ENCODE results near the gene RABGAP1L. TPM values are rescaled to one million over a fixed set of nuclear protein-coding genes. Genes with fewer than 3 reads are reported as not detected.
"Not testable (repeated sequence)": the region's sequence is repeated elsewhere in the genome, so short reads cannot be mapped to it uniquely, and the experiment has no call there.

Gene RABGAP1L
- polyA plus RNA-seq, 1 donor: 51.9 TPM

DNA sequence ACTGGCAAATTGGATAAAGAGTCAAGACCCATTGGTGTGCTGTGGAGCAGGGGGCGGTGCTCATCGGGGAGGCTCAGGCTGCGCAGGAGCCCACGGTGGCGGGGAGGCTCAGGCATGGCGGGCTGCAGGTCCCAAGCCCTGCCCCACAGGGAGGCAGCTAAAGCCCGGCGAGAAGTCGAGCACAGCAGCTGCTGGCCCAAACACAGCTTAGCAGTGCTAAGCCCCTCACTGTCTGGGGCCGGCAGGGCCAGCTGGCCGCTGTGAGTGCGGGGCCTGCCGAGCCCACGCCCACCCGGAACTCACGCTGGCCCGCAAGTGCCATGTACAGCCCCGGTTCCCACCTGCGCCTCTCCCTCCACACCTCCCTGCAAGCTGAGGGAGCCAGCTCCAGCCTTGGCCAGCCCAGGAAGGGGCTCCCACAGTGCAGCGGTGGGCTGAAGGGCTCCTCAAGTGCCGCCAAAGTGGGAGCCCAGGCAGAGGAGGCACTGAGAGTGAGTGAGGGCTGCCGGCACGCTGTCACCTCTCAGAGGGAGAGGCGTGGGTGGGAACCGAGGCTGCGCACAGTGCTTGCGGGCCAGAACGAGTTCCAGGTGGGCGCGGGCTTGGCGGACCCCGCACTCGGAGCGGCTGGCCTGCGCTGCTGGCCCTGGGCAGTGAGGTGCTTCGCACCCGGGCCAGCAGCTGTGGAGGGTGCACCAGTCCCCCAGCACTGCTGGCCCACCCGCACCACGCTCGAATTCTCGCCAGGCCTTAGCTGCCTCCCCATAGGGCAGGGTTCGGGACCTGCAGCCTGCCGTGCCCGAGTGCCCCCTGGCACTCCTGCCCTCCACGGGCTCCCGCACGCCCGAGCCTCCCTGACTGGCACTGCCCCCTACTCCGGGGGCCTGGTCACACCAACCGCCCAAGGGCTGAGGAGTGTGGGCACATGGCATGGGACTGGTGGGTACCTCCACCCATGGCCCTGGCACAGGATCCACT lies 551.8 kb downstream of the RABGAP1L start:
- Histone ChIP-seq H3K4me1 (ENCODE audit: control insufficient read depth, insufficient read depth, low read length) (no peaks in the 10 kb centered on the region), H3K4me3 (ENCODE audit: low read length) (no peak overlapping the region), H3K9me3 (ENCODE audit: control insufficient read depth, low read depth, low read length) (peaks cover 11% of the 10 kb centered on the region), H3K27ac (ENCODE audit: low read length) (no peak overlapping the region), H3K36me3 (ENCODE audit: control insufficient read depth, insufficient read depth, low read length) (peaks cover 3% of the 10 kb centered on the region), H3K27me3 (ENCODE audit: control insufficient read depth, insufficient read depth, low read length) (no peaks in the 10 kb centered on the region)
- no peak for DNase-seq
- no CpG with 5 or more reads among the region's 50 CpGs for WGBS (ENCODE audit: insufficient coverage, low lambda C conversion rate)

DNA sequence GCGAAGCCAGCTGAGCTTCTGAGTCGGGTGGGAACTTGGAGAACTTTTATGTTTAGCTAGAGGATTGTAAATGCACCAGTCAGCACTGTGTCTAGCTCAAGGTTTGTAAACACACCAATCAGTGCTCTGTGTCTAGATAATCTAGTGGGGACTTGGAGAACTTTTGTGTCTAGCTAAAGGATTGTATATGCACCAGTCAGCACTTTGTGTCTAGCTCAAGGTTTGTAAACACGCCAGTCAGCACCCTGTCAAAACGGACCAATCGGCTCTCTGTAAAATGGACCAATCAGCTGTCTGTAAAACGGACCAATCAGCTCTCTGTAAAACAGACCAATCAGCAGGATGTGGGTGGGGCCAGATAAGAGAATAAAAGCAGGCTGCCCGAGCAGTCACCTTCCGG lies 552.5 kb downstream of the RABGAP1L start:
- not testable (repeated sequence) for H3K4me1 ChIP-seq (ENCODE audit: control insufficient read depth, insufficient read depth, low read length); H3K27ac ChIP-seq (ENCODE audit: low read length); H3K27me3 ChIP-seq (ENCODE audit: control insufficient read depth, insufficient read depth, low read length); H3K36me3 ChIP-seq (ENCODE audit: control insufficient read depth, insufficient read depth, low read length); DNase-seq; H3K4me3 ChIP-seq (ENCODE audit: low read length)
- 100% methylated on average over 1 of the region's 8 CpGs for WGBS (ENCODE audit: insufficient coverage, low lambda C conversion rate)
- peaks cover 11% of the 10 kb centered on the region for H3K9me3 ChIP-seq (ENCODE audit: control insufficient read depth, low read depth, low read length)

DNA sequence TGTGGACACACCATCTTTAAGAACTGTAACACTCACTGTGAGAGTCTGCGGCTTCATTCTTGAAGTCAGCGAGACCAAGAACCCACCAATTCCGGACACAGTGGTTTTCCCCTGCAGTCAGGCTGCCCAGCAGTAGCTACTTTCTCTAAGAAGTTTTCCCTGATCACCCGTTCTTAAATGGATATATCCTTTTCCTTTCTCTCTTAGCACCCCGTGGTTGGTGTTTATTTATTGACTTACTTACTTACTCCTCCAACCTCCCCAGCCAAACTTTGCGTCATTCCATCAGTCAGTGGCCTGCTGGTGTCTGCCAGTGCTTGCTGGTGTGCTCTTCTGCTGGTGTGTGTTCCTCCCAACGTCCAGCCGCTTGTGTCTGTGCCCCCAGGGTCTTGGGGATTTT lies 553.2 kb downstream of the RABGAP1L start:
- WGBS (ENCODE audit: insufficient coverage, low lambda C conversion rate): 100% methylated on average over 2 of the region's 8 CpGs
- H3K4me1 ChIP-seq (ENCODE audit: control insufficient read depth, insufficient read depth, low read length): no peaks in the 10 kb centered on the region
- peaks cover 11% of the 10 kb centered on the region for H3K9me3 ChIP-seq (ENCODE audit: control insufficient read depth, low read depth, low read length)
- DNase-seq: no peak
- H3K36me3 ChIP-seq (ENCODE audit: control insufficient read depth, insufficient read depth, low read length): peaks cover 3% of the 10 kb centered on the region
- H3K4me3 ChIP-seq (ENCODE audit: low read length): no peak overlapping the region
- no peaks in the 10 kb centered on the region for H3K27me3 ChIP-seq (ENCODE audit: control insufficient read depth, insufficient read depth, low read length)
- H3K27ac ChIP-seq (ENCODE audit: low read length): no peak overlapping the region

DNA sequence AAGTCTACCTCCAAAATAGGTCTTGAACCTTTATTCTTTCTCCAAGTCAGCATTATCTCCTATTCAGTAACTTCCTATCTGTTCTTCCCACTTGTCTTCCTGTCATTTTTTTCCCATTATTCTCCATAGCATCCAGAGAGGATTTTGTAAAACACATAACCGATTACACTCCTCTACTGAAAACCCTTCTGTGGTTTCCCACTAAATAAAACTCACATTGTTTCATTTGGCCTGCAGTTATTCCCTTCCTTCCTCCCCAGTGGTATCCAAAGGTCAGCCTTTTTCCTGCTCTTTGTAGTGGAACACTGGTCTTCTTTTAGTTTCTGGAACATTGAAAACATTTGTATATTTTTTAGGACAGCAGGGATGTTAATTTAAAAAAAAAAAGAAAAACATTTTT lies 554.5 kb downstream of the RABGAP1L start:
- WGBS (ENCODE audit: insufficient coverage, low lambda C conversion rate): 86% methylated on average over 1 of the region's 1 CpG
- Histone ChIP-seq H3K4me3 (ENCODE audit: low read length) (no peak overlapping the region), H3K9me3 (ENCODE audit: control insufficient read depth, low read depth, low read length) (peaks cover 11% of the 10 kb centered on the region), H3K36me3 (ENCODE audit: control insufficient read depth, insufficient read depth, low read length) (peaks cover 3% of the 10 kb centered on the region), H3K27me3 (ENCODE audit: control insufficient read depth, insufficient read depth, low read length) (no peaks in the 10 kb centered on the region), H3K4me1 (ENCODE audit: control insufficient read depth, insufficient read depth, low read length) (no peaks in the 10 kb centered on the region), H3K27ac (ENCODE audit: low read length) (no peak overlapping the region)
- DNase-seq: no peak

DNA sequence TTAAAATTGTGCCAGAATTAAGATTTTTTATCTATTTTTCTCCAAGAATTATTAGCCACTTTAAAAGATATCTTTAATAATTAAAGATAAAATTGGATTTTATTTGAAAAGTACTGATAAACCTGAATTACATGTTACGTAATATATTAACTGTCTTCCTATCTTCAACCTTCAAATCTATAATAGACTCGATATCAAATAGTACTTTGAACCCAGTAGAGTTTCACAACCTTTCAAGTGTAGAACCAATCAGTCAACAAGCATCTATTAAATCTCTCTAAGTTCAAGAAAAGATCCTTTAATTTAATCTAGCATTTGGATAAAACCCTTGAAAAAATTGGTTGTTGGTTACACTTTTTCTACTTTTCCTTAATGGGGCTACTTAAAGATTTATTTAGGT lies 559.9 kb downstream of the RABGAP1L start:
- WGBS (ENCODE audit: insufficient coverage, low lambda C conversion rate): 40% methylated on average over 1 of the region's 2 CpGs
- Histone ChIP-seq H3K27me3 (ENCODE audit: control insufficient read depth, insufficient read depth, low read length) (no peaks in the 10 kb centered on the region), H3K4me3 (ENCODE audit: low read length) (no peak overlapping the region), H3K36me3 (ENCODE audit: control insufficient read depth, insufficient read depth, low read length) (no peaks in the 10 kb centered on the region), H3K9me3 (ENCODE audit: control insufficient read depth, low read depth, low read length) (no peaks in the 10 kb centered on the region), H3K27ac (ENCODE audit: low read length) (no peak overlapping the region), H3K4me1 (ENCODE audit: control insufficient read depth, insufficient read depth, low read length) (peaks cover 4% of the 10 kb centered on the region)
- DNase-seq: peak; percentile 40 to 69

DNA sequence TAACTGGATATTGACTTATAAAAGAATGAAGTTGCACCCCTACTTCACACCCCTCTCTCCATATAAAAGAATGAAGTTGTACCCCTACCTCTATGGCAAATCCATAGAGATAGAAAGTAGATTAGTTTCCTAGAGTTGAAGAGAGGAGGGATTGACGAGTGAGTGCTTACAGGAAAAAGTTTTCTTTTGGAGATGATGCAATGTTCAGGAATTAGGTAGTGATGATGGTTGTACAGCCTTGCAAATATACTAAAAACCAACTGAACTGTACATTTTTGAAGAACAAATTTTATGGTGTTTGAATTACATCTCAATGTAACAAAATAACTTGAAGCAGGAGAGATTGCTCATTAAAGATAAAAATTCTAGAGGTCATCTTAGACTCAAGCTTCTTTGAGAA lies 561.3 kb downstream of the RABGAP1L start:
- no peak overlapping the region for H3K4me3 ChIP-seq (ENCODE audit: low read length)

DNA sequence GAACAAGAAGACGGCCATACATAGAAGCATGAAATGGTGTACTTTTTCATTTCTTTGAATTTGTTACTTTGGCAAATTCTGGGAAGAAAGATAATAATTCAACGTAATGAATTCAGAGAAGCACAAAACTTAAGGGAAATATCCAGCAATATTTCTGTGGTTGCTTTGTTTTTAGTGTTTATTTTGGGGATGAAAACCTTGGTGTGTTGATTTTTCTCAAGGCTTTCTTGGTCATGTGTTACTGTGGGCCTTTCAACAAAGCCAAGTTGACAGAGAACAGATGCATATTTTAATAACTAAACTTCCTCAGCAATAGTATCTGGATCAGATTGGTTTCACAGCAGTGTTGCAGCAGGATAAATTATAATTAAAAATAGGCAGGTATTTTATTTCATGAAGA lies 561.9 kb downstream of the RABGAP1L start:
- 90% methylated on average over 2 of the region's 2 CpGs for WGBS (ENCODE audit: insufficient coverage, low lambda C conversion rate)
- Histone ChIP-seq H3K27me3 (ENCODE audit: control insufficient read depth, insufficient read depth, low read length) (no peaks in the 10 kb centered on the region), H3K9me3 (ENCODE audit: control insufficient read depth, low read depth, low read length) (no peaks in the 10 kb centered on the region), H3K4me3 (ENCODE audit: low read length) (no peak overlapping the region), H3K36me3 (ENCODE audit: control insufficient read depth, insufficient read depth, low read length) (no peaks in the 10 kb centered on the region), H3K4me1 (ENCODE audit: control insufficient read depth, insufficient read depth, low read length) (peaks cover 6% of the 10 kb centered on the region), H3K27ac (ENCODE audit: low read length) (no peak overlapping the region)
- no peak for DNase-seq

More for the DNA sequence above, 561.3 kb downstream of the RABGAP1L start:
- WGBS (ENCODE audit: insufficient coverage, low lambda C conversion rate): 43% methylated on average over 1 of the region's 1 CpG
- H3K36me3 ChIP-seq (ENCODE audit: control insufficient read depth, insufficient read depth, low read length): no peaks in the 10 kb centered on the region
- H3K4me1 ChIP-seq (ENCODE audit: control insufficient read depth, insufficient read depth, low read length): peaks cover 6% of the 10 kb centered on the region
- no peak for DNase-seq
- no peaks in the 10 kb centered on the region for H3K27me3 ChIP-seq (ENCODE audit: control insufficient read depth, insufficient read depth, low read length)
- no peak overlapping the region for H3K27ac ChIP-seq (ENCODE audit: low read length)
- H3K9me3 ChIP-seq (ENCODE audit: control insufficient read depth, low read depth, low read length): no peaks in the 10 kb centered on the region

DNA sequence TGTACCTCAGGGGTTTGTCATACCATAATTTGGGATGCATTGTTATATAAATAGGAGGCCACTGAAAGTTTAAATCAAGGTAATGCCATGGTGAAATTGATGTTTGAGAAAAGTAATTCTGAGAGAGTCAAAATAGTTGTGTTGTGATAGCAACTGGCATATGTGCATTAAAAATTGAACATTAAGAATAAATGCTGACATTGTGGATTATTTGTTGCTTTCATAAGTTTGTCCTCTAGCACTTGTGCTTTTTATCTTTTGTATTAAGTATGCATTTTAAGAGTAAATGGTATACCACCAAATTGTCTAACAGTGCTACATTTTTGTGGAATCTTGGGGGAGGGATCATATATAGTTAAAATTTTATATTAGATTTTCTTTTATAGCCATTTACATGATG lies 564.5 kb downstream of the RABGAP1L start:
- H3K4me3 ChIP-seq (ENCODE audit: low read length): no peak overlapping the region
- DNase-seq: no peak
- no peaks in the 10 kb centered on the region for H3K9me3 ChIP-seq (ENCODE audit: control insufficient read depth, low read depth, low read length)
- H3K27me3 ChIP-seq (ENCODE audit: control insufficient read depth, insufficient read depth, low read length): no peaks in the 10 kb centered on the region
- no peak overlapping the region for H3K27ac ChIP-seq (ENCODE audit: low read length)
- peaks cover 11% of the 10 kb centered on the region for H3K4me1 ChIP-seq (ENCODE audit: control insufficient read depth, insufficient read depth, low read length)
- no peaks in the 10 kb centered on the region for H3K36me3 ChIP-seq (ENCODE audit: control insufficient read depth, insufficient read depth, low read length)

DNA sequence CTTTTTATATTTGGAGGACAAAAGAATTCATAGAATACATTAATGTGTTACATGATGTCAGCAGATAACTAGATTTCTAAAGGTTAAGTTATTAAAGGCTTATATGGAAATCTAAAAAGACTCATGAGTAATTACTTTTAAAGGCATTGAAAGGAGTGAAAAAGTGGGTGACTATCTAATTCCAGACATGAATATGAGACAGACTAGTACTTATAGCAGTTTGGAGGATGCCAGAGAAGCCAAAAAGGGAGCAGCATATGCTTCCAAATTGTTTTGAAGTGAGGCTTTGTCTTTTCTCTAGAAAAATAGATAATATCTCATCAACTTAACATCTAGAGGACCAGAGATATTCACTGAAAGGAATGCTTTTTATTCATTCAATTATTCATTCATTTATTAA lies 564.9 kb downstream of the RABGAP1L start:
- Histone ChIP-seq H3K9me3 (ENCODE audit: control insufficient read depth, low read depth, low read length) (no peaks in the 10 kb centered on the region), H3K27me3 (ENCODE audit: control insufficient read depth, insufficient read depth, low read length) (no peaks in the 10 kb centered on the region), H3K4me1 (ENCODE audit: control insufficient read depth, insufficient read depth, low read length) (peaks cover 11% of the 10 kb centered on the region), H3K4me3 (ENCODE audit: low read length) (no peak overlapping the region), H3K27ac (ENCODE audit: low read length) (no peak overlapping the region), H3K36me3 (ENCODE audit: control insufficient read depth, insufficient read depth, low read length) (no peaks in the 10 kb centered on the region)
- no peak for DNase-seq

DNA sequence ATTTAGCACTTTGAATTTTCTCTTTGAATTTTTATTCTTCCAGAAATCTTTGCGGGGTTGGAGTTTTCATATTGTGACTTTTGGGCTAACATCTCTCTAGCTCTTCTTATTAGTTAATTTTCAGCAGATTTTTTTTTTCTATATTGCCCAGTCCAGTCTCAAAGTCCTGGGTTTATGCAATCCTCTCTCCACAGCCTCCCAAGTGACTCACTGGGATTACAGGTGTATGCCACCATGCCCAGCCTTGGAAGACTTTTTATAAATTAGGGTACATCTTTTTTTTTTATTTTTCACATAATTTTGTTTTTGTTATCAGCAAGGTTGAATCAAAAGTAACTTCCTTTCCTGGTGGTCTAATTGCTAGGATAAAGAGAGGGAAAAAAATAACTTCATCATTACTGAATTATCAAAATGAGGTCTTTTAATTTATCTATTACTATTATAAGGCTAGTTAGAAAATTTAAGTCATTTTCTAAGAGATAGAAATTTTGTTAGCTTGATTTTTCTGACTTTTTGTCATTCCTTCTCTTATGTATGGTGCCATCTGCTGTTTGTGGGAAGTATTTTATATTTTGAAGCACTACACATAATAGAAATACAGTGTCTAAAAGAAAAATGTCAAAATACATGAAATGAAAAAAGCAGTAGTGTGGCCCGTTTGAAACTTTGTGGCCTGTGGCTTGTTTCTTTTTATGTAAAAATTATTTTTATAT lies 567.0 kb downstream of the RABGAP1L start:
- Histone ChIP-seq H3K4me3 (ENCODE audit: low read length) (no peak overlapping the region), H3K9me3 (ENCODE audit: control insufficient read depth, low read depth, low read length) (no peaks in the 10 kb centered on the region), H3K27me3 (ENCODE audit: control insufficient read depth, insufficient read depth, low read length) (no peaks in the 10 kb centered on the region), H3K36me3 (ENCODE audit: control insufficient read depth, insufficient read depth, low read length) (no peaks in the 10 kb centered on the region), H3K27ac (ENCODE audit: low read length) (no peak overlapping the region), H3K4me1 (ENCODE audit: control insufficient read depth, insufficient read depth, low read length) (peaks cover 7% of the 10 kb centered on the region)
- WGBS (ENCODE audit: insufficient coverage, low lambda C conversion rate): 79% methylated on average over 2 of the region's 2 CpGs
- DNase-seq: peak; percentile 62 to 75

Measured in large intestine (tissue), 3 donors.